Right lobe of liver (tissue), 4 donors: ENCODE results near the gene SARNP.

Experiments used
- CTCF ChIP-seq, 4 donors: fragments of 200-600 bp in 3 of 4; fragments of 450-650 bp in 1 of 4; IDR thresholded peaks; one replicate each; pipeline versions ENCODE4 v1.5.1 to v1.8.0; 2016 to 2022; ENCODE audit warnings: antibody characterized with exemption in 4 of 4, mild to moderate bottlenecking in 2 of 4
- POLR2A ChIP-seq: fragments of 450-650 bp; IDR thresholded peaks from one replicate; pipeline ENCODE4 v1.6.1; 2017; ENCODE audit warnings: antibody characterized with exemption, mild to moderate bottlenecking
- donor health status: DM: no; HTN: no; CAD: no.
- donor health status: DM: no; HTN: no; CAD: no.
- donor health status: DM: no; HTN: yes; CAD: no.

- TF ChIP-seq CTCF (IDR thresholded peaks at IDR 0.05) (no peak), POLR2A (no peak)
These were observed 32.3 kb upstream of the SARNP start for GRCh38 chr12:55849616-55850343.
